Activated CD8-positive, alpha-beta memory T cell treated with anti-CD3 and anti-CD28 coated beads for 36 hours (primary cell): ENCODE results near the gene ARID1B. TPM values are rescaled to one million over a fixed set of nuclear protein-coding genes. Genes with fewer than 3 reads are reported as not detected.

Source experiments
- CTCF ChIA-PET: fragments of 350-600 bp; sonication (Branson Sonifier 250); formaldehyde crosslinking; loops from one replicate; lab custom pipeline; 2021; ENCODE audit warnings: antibody characterized with exemption; lab: Charles Lee
- POLR2A ChIA-PET: fragments of 350-600 bp; sonication (Branson Sonifier 250); formaldehyde crosslinking; loops from one replicate; lab custom pipeline; 2021; ENCODE audit warnings: antibody characterized with exemption; lab: Charles Lee
- total RNA-seq, 2 experiments: library from RNA; stranded (reverse); gene quantifications; one replicate each; pipeline ENCODE4 v1.2.3, GENCODE V29; 2021

Gene ARID1B
- total RNA-seq, 2 experiments from 2014 or later = 48.4 to 49.5 TPM

DNA sequence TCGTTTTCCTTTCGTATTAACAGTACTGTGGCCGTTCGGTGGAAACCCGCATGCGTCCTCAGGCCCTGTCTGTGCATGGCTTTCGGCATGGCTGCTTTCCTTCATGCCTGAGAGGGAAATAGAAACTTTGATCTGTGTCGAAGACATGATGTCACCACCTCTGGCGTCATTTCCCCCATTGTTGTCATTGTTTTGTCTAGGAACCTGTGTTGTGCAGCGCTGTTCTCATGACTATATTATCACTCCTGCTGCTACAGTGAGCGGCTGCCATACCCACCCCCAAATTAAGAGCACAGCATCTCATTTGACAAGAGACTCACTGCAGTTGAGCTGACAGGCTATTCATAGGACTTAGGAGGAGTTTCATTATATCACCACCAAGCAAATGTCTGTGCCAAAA, 373.9 kb downstream of the ARID1B start:
- POLR2A ChIA-PET = no interaction called here

GRCh38 chr6:157151989-157152388, 374.8 kb downstream of the ARID1B start:
- CTCF ChIA-PET = interaction anchor here (1.2 kb wide), 1 partner anchor 529 kb away, joined by 3 read pairs; no protein-coding TSS in a partner anchor
- POLR2A ChIA-PET = no interaction called here

More for the DNA sequence above, 373.9 kb downstream of the ARID1B start:
- CTCF ChIA-PET = no interaction called here

DNA sequence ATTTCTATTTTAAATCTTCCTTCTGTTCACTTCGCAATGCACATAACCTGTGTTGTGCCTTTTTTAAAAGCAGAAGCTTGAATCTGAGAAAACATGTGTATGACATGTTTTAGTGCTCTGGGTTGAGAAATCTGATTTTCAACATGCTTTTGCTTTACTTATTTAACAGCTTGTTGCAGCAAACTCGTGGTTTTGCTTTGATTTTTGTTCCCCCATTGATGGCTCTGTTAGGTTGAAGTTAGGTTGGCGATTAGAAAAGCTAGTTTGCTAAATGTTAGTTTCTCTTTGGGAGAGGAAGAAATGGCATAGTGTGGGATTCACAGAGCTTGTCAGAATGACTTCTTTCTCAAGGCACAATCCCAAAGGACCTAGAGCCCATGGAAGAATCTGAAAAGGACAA, 375.4 kb downstream of the ARID1B start:
- ChIA-PET POLR2A (no interaction called here), CTCF (interaction anchor here (1.2 kb wide), 1 partner anchor 530 kb away, joined by 3 read pairs; no protein-coding TSS in a partner anchor)

DNA sequence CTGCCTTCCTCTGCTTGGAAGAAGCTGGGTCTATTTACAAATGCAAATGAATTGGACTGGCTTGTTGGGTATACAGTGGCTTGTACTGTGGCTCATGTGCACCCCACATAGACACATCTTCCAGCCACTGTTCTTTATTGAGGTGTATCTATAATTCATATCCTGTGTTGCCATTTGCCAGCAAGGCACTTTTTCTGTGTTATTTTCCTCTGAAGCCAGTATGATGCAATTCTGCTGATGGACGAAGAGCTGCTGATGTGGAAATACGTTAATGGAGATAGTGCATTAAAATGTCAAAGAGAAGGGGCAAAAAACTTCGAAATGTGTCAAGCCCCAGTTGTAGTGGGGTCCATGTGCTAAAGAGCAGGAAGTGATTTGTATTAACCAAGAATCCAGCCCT, 378.6 kb downstream of the ARID1B start:
- ChIA-PET CTCF (no interaction called here), POLR2A (interaction anchor here (0.7 kb wide), 1 partner anchor 302 kb away, joined by 3 read pairs; no protein-coding TSS in a partner anchor)

DNA sequence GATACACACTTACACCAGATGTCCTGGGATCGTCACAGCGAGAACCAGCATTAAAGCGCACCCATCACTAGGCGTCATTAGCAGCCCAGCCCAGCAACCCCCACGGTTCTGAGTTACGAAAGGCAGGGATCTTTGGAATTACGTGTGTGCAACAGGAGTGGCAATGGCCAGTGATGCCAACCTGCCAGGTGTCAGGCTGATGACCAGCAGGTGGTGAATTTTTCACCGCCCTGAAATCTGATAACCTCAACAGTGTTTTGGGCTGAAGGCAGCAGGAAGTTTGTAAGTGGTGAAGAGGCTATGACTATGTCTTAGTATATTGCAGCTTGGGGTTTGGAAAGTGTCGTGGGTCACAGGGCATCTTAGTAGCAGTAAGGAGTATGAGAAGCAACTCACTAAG, 380.1 kb downstream of the ARID1B start:
- ChIA-PET CTCF (no interaction called here), POLR2A (no interaction called here)

- ChIA-PET POLR2A (no interaction called here), CTCF (no interaction called here)
Observed at GRCh38 chr6:157158456-157158855, 381.3 kb downstream of the ARID1B start.

- CTCF ChIA-PET = no interaction called here
- POLR2A ChIA-PET = no interaction called here
Observed at GRCh38 chr6:157158897-157159296, 381.7 kb downstream of the ARID1B start.

DNA sequence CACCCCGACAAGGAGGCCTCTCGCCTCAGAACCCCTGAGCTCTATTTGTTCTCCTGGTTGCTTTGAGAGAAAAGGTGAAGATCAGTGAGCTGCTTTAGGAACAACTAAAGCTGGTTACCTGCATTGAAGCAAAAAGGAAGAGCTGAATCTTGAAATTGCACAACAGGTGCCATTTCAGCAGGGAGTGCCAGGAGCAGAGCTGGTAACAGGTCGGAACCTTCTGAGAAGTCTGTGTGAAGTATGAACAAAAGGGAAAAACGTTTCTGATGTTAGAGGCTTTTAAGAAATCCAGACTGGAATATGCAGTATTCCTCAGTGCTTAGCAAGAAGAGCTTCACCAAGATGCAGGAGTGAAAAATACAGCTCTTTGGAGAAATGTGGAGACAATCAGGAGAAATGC, 382.2 kb downstream of the ARID1B start:
- ChIA-PET CTCF (no interaction called here), POLR2A (no interaction called here)

- ChIA-PET CTCF (no interaction called here), POLR2A (no interaction called here)
Observed at GRCh38 chr6:157161912-157162311, 384.7 kb downstream of the ARID1B start.

GRCh38 chr6:157162766-157163433, 385.7 kb downstream of the ARID1B start:
- POLR2A ChIA-PET = no interaction called here
- CTCF ChIA-PET = no interaction called here

GRCh38 chr6:157163434-157164159, 386.4 kb downstream of the ARID1B start:
- ChIA-PET POLR2A (no interaction called here), CTCF (no interaction called here)

DNA sequence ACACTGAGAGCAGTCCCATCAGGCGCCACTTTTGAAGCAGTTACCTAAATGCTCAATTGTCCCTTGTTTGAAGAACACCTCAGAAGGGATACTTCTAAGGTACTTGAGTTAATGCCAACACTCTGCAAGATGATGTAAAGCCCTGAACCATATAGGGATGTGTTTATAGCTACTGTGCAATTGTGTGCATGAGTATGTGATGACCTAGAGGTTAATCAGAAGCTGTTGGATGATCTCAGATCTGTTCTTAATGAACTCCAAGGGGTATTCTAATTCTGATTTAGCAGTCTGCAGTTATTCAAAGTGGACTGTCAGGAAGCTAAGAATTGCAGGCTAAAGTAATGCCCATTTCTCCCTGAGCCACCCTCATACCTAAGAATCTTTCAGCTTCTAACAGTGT, 387.8 kb downstream of the ARID1B start:
- CTCF ChIA-PET = interaction anchor here (0.5 kb wide), 1 partner anchor 220 kb away, joined by 3 read pairs; no protein-coding TSS in a partner anchor
- POLR2A ChIA-PET = no interaction called here

DNA sequence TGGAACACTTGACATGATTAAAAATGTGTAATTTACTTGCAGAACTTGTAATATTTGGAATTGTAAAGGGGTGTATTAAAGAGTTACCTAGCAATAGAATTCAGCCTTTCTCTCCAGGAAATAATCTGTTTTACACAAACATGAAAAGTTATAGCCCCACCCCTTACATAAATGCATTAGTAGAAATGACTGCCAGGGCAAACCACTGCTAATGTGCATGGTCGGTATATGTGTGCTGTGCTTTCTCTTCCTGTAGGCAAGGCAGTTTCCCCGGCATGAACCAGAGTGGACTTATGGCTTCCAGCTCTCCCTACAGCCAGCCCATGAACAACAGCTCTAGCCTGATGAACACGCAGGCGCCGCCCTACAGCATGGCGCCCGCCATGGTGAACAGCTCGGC, 389.6 kb downstream of the ARID1B start:
- CTCF ChIA-PET = no interaction called here

GRCh38 chr6:157167837-157168236, 390.7 kb downstream of the ARID1B start:
- CTCF ChIA-PET = no interaction called here
- POLR2A ChIA-PET = no interaction called here

More for the DNA sequence above, 389.6 kb downstream of the ARID1B start:
- POLR2A ChIA-PET = no interaction called here

- CTCF ChIA-PET = no interaction called here
Observed at GRCh38 chr6:157168471-157168870, 391.3 kb downstream of the ARID1B start.

DNA sequence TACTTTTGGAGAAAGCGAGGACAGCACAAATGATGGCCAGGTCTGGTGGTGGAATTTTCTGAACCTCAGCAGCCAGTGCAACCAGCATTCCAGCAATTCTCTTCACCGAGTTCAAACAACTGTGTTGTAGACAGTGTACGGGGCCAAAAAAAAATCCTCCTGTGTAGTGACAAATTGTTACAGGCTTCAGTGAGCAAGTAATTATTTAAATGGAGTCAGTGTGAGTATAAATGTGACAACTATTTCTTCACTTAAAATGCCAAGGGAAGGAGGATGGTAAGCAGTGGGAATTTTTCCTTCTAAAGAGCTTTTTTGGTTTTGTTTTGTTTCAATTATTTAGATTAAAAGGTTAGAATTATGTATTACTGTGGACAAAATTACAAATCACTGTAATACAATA, 392.0 kb downstream of the ARID1B start:
- POLR2A ChIA-PET = no interaction called here
- CTCF ChIA-PET = no interaction called here

More at GRCh38 chr6:157168471-157168870, 391.3 kb downstream of the ARID1B start:
- POLR2A ChIA-PET = no interaction called here

GRCh38 chr6:157169656-157170055, 392.5 kb downstream of the ARID1B start:
- POLR2A ChIA-PET = no interaction called here
- CTCF ChIA-PET = no interaction called here

- ChIA-PET POLR2A (no interaction called here), CTCF (no interaction called here)
Observed at GRCh38 chr6:157170535-157170934, 393.4 kb downstream of the ARID1B start.

DNA sequence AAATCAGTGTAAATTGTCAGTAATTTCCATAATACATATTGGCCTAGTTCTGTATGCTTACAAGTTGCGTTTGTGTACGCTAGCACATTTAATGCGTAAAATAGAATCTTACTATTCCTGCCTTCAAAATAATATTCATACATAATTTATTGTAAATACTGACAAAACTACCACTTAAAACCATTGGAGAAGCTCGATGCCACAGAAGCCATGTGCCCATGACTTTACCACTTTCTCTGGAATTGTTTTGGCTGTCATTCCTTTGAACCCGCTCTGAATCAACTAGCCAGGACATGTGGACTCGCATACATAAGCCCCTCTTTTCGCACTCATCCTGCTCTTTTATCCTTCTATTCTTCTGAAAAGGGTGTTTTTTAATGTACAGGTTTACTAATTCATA, 394.6 kb downstream of the ARID1B start:
- ChIA-PET POLR2A (no interaction called here), CTCF (no interaction called here)

DNA sequence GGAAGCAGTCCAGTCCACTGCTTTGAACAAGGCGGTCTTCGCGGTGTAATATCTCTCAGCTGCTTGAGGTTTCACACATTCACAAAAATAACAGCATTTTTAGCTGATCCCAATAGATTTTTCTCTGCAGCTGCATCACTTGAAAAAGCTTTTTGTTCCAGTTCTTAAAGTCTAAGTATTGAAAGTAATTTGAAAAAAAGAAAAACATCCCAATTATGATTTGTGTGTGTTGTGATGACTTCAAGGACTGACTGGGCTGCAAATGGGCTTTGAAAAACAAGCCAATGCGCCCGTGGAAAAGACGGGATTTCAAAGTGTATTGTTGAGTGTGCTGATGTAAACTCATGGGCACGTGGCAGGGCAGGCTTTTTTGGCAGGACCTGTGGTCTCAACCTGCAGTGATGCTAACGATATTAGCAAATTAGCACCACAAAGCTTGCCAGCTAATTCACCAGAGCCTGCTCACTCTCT, 395.1 kb downstream of the ARID1B start:
- POLR2A ChIA-PET = no interaction called here
- CTCF ChIA-PET = interaction anchor here (0.6 kb wide), 1 partner anchor 169 kb away, joined by 3 read pairs; no protein-coding TSS in a partner anchor
